ENCODE data around the gene CSNK1D.

The CSNK1D gene

DNA sequence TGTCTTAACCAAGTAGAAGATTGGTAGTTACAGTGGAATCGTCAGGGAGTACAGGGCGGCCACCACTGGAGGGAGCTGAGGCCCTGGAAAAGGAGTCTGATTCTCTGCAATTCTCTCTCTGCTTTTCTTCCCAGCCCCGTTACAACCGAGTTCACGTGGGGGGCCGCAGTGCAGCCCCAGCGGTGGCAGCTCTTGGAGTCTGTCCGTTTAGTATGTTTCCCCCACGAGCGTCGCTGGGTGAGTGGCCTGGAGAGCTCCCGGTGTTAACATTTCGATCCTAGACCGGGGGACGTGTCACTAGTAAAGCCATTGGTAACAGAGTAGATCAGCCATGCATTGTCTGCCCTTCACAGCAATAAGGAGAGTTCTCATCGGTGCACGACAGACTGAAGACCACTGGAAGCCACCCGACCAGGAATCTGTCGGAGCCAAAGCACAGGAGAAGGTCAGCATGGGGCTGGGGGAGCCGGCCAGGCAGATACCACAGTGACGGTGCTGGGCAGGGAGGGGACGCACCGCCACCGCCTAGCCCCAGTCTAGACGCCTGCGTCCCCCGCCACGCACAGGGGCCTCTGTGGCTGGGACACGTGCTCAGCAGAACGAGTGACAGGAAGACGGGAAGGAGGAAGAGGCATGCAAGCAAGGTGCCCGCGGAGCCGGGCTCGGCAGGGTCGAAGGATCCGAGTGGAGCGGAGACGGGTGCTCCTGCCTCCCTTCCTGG lies 28.9 kb downstream of the CSNK1D start:
- H3K9me3 ChIP-seq (ENCODE audit: insufficient read depth, low read depth, low read length) = no peaks in the 10 kb centered on the region
- H3K4me1 ChIP-seq (ENCODE audit: insufficient read depth, low read length, poor library complexity, severe bottlenecking) = peaks cover 7% of the 10 kb centered on the region
- H3K4me3 ChIP-seq (ENCODE audit: low read length, poor library complexity, severe bottlenecking) = no peak overlapping the region
- H3K4me2 ChIP-seq (ENCODE audit: low read depth, low read length, poor library complexity, severe bottlenecking) = no peak overlapping the region
- H3K27me3 ChIP-seq (ENCODE audit: insufficient read depth, low read length, poor library complexity, severe bottlenecking) = no peaks in the 10 kb centered on the region
- H3F3A ChIP-seq (ENCODE audit: low read depth) = no peaks in the 10 kb centered on the region
- TF ChIP-seq, protein P1, sequence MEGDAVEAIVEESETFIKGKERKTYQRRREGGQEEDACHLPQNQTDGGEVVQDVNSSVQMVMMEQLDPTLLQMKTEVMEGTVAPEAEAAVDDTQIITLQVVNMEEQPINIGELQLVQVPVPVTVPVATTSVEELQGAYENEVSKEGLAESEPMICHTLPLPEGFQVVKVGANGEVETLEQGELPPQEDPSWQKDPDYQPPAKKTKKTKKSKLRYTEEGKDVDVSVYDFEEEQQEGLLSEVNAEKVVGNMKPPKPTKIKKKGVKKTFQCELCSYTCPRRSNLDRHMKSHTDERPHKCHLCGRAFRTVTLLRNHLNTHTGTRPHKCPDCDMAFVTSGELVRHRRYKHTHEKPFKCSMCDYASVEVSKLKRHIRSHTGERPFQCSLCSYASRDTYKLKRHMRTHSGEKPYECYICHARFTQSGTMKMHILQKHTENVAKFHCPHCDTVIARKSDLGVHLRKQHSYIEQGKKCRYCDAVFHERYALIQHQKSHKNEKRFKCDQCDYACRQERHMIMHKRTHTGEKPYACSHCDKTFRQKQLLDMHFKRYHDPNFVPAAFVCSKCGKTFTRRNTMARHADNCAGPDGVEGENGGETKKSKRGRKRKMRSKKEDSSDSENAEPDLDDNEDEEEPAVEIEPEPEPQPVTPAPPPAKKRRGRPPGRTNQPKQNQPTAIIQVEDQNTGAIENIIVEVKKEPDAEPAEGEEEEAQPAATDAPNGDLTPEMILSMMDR (conservative IDR thresholded peaks at IDR 0.05; ENCODE audit: low read length) = peak; percentile 65
- no peak for TF ChIP-seq EZH2phosphoT487 (IDR thresholded peaks at IDR 0.05; ENCODE audit: borderline replicate concordance)
- H3K79me2 ChIP-seq (ENCODE audit: insufficient read depth, low read length) = peaks cover 58% of the 10 kb centered on the region; the same call in 1 of the 2 replicates
- no peak overlapping the region for H3K9ac ChIP-seq (ENCODE audit: low read depth, low read length, poor library complexity, severe bottlenecking)
- peaks cover 74% of the 10 kb centered on the region; the same call in 1 of the 2 replicates for H3K36me3 ChIP-seq (ENCODE audit: insufficient read depth, low read length)
- no peak overlapping the region for H2AFZ ChIP-seq (ENCODE audit: low read length)
- no peaks in the 10 kb centered on the region for H3K9me2 ChIP-seq (replicated peaks; ENCODE audit: low read depth, low read length)
- H4K20me1 ChIP-seq (ENCODE audit: insufficient read depth, low read length, poor library complexity, severe bottlenecking) = peaks cover 94% of the 10 kb centered on the region

GRCh38 chr17:82243648-82244412 lies 29.7 kb downstream of the CSNK1D start:
- H4K20me1 ChIP-seq (ENCODE audit: insufficient read depth, low read length, poor library complexity, severe bottlenecking) = peaks cover 90% of the 10 kb centered on the region
- H3K36me3 ChIP-seq (ENCODE audit: insufficient read depth, low read length) = peaks cover 73% of the 10 kb centered on the region; the same call in 1 of the 2 replicates
- no peaks in the 10 kb centered on the region for H3F3A ChIP-seq (ENCODE audit: low read depth)
- H3K9ac ChIP-seq (ENCODE audit: low read depth, low read length, poor library complexity, severe bottlenecking) = no peak overlapping the region
- no peak overlapping the region for H3K4me2 ChIP-seq (ENCODE audit: low read depth, low read length, poor library complexity, severe bottlenecking)
- no peaks in the 10 kb centered on the region for H3K9me2 ChIP-seq (replicated peaks; ENCODE audit: low read depth, low read length)
- no peak overlapping the region for H2AFZ ChIP-seq (ENCODE audit: low read length)
- H3K79me2 ChIP-seq (ENCODE audit: insufficient read depth, low read length) = peaks cover 56% of the 10 kb centered on the region; the same call in 1 of the 2 replicates
- TF ChIP-seq EZH2phosphoT487 (IDR thresholded peaks at IDR 0.05; ENCODE audit: borderline replicate concordance) = no peak
- TF ChIP-seq, protein P1 (conservative IDR thresholded peaks at IDR 0.05; ENCODE audit: low read length) = no peak
- no peaks in the 10 kb centered on the region for H3K9me3 ChIP-seq (ENCODE audit: insufficient read depth, low read depth, low read length)
- no peaks in the 10 kb centered on the region for H3K27me3 ChIP-seq (ENCODE audit: insufficient read depth, low read length, poor library complexity, severe bottlenecking)
- no peak overlapping the region for H3K4me3 ChIP-seq (ENCODE audit: low read length, poor library complexity, severe bottlenecking)
- H3K4me1 ChIP-seq (ENCODE audit: insufficient read depth, low read length, poor library complexity, severe bottlenecking) = peaks cover 7% of the 10 kb centered on the region

GRCh38 chr17:82242977-82243647 lies 30.4 kb downstream of the CSNK1D start:
- H4K20me1 ChIP-seq (ENCODE audit: insufficient read depth, low read length, poor library complexity, severe bottlenecking) = peaks cover 91% of the 10 kb centered on the region

More at GRCh38 chr17:82242977-82243647, 30.4 kb downstream of the CSNK1D start:
- Histone ChIP-seq H3K9me3 (ENCODE audit: insufficient read depth, low read depth, low read length) (no peaks in the 10 kb centered on the region), H3K9me2 (replicated peaks; ENCODE audit: low read depth, low read length) (no peaks in the 10 kb centered on the region), H3K9ac (ENCODE audit: low read depth, low read length, poor library complexity, severe bottlenecking) (no peak overlapping the region), H3F3A (ENCODE audit: low read depth) (no peaks in the 10 kb centered on the region), H3K27me3 (ENCODE audit: insufficient read depth, low read length, poor library complexity, severe bottlenecking) (no peaks in the 10 kb centered on the region), H3K79me2 (ENCODE audit: insufficient read depth, low read length) (peaks cover 60% of the 10 kb centered on the region; the same call in 1 of the 2 replicates), H3K4me2 (ENCODE audit: low read depth, low read length, poor library complexity, severe bottlenecking) (no peak overlapping the region), H3K4me1 (ENCODE audit: insufficient read depth, low read length, poor library complexity, severe bottlenecking) (peaks cover 7% of the 10 kb centered on the region), H2AFZ (ENCODE audit: low read length) (no peak overlapping the region), H3K36me3 (ENCODE audit: insufficient read depth, low read length) (peaks cover 73% of the 10 kb centered on the region; the same call in 1 of the 2 replicates), H3K4me3 (ENCODE audit: low read length, poor library complexity, severe bottlenecking) (no peak overlapping the region)
- no peak for TF ChIP-seq EZH2phosphoT487 (IDR thresholded peaks at IDR 0.05; ENCODE audit: borderline replicate concordance)
- TF ChIP-seq, protein P1 (conservative IDR thresholded peaks at IDR 0.05; ENCODE audit: low read length) = no peak
